VCaP (cell line): ENCODE results near the gene TYMS.
"Not testable (repeated sequence)": the region's sequence is repeated elsewhere in the genome, so short reads cannot be mapped to it uniquely, and the experiment has no call there.

ENCODE experiments used
- H3K27ac ChIP-seq: fragments of 450-650 bp; 2 replicates; pipeline ENCODE4 v1.5.1; 2017
- CTCF ChIP-seq: fragments of 450-650 bp; conservative IDR thresholded peaks from 2 replicates; pipeline ENCODE4 v1.5.1; 2017; ENCODE audit warnings: mild to moderate bottlenecking, moderate library complexity

Gene TYMS

DNA sequence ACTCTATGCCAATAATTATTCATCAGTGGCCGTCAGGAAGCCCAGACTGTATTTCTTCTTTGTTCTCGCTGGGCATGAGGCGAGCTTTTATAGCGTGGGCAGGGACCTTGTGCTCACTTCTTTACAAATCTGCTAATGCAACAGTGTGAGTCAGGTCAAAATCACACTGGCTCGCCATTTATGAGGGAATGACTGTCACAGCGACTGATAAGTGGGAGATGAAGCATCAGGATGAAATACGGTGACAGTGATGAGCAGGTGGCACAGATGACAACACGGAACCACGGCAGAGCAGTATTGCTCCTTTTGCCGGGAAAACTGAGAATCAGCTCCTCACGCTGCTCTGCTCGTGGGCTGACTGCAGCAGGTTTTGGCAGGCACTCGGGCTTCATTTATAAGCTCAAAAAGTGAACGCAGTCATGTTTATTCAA lies 20.5 kb downstream of the TYMS start:
- no peak for TF ChIP-seq CTCF
- H3K27ac ChIP-seq: no peak overlapping the region

- H3K27ac ChIP-seq: no peak overlapping the region
- TF ChIP-seq CTCF: no peak
Measured at GRCh38 chr18:678482-679182, 21.2 kb downstream of the TYMS start.

- no peak overlapping the region for H3K27ac ChIP-seq
- no peak for TF ChIP-seq CTCF
Measured at GRCh38 chr18:679516-679915, 22.1 kb downstream of the TYMS start.

DNA sequence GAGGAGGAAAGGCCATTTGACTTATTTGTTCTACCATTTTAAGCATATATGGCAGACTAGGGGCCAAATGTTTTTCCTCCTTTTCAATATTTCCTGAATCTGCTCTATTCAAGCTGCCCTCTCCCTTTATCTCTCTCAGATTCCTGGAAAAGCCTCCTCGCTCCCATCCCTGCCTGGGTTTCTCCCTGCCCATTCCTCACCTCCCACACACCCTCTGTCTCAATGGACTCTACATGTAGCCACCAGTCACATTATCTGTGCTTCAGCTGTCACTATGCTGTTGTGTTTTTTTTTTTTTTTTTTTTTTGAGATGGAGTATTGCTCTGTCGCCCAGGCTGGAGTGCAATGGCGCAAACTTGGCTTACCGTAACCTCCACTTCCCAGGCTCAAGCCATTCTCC lies 22.9 kb downstream of the TYMS start:
- H3K27ac ChIP-seq: no peak overlapping the region
- TF ChIP-seq CTCF: no peak

DNA sequence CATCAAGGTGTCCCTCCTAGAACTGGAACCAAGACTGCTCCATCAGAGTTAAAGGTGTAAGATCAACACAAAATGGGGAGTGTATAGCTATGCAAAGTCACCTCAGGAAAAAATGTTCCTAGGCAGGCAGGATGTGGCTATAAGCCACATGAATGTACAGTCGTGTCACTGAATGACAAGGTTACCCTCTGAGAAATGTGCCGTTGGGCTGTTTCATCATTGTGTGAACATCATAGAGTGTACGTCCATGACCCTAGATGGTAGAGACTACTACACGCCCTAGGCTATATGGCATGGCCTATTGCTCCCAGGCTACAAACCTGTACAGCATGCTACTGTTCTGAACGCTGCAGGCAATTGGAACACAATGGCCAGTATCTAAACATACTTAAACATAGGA lies 24.5 kb downstream of the TYMS start:
- TF ChIP-seq CTCF: no peak
- no peak overlapping the region for H3K27ac ChIP-seq

DNA sequence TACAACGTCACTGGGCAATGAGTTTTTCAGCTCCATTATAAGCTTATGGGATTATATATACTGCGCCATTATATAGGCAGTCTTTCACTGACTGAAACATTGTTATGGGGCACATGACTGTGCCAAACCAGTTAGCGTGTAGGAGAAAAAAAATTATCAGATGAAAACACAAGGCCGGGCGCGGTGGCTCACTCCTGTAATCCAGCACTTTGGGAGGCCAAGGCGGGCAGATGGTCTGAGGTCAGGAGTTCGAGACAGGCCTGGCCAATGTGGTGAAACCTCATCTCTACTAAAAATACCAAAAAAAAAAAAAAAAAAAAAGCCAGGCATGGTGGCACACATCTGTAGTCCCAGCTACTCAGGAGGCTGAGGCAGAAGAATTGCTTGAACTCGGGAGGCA lies 25.0 kb downstream of the TYMS start:
- H3K27ac ChIP-seq: not testable (repeated sequence)

DNA sequence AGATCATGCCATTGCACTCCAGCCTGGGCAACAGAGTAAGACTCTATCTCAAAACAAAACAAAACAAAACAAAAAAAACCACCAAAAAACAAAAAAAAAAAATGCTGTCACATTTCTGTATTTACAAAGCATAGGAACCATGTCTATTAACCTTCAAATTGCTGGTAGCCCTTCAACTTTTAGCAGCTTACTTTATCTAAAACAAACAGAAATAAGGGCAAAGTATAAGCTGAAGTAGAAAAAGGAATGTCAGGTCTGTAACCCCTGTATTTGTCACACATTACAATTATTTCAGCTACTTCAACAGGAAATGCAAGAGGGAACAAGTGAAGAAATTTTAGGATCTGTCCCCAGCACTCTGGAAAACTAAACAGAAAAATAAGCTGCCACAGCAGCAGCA lies 25.4 kb downstream of the TYMS start:
- H3K27ac ChIP-seq: no peak overlapping the region
- TF ChIP-seq CTCF: no peak

- H3K27ac ChIP-seq: no peak overlapping the region
- TF ChIP-seq CTCF: no peak
Measured at GRCh38 chr18:683531-683930, 26.1 kb downstream of the TYMS start.
